Jurkat, Clone E6-1 (cell line): ENCODE results near the gene ELMOD2.

Experiments
- DNase-seq: peaks from one replicate; pipeline ENCODE4 v3.0.0-alpha.2; 2011; ENCODE audit warnings: low read depth, low spot score
- H3K4me3 ChIP-seq: 2 replicates; pipeline ENCODE4 v1.5.1; 2011; ENCODE audit warnings: mild to moderate bottlenecking, low read length, control low read depth, moderate library complexity

Gene ELMOD2

DNA sequence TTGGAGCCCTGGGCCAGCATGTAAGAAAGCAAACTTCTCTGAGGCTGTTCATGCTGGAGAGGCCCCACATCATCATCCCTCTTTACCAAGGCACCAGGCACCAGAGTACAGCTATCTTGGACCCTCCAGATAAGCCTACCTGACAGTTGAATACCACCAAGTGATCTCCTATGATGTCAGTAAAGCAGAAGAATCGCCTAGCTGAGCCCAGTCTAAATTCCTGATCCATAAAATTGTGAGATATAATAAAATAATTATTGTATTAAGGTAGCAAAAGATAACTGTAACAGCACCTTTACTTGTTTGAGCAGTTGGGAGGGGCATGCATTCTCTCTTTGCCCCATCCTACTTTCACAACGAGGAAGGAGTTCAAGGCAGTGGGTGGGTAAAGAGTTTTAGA lies 47.7 kb downstream of the ELMOD2 start:
- no peak for DNase-seq
- H3K4me3 ChIP-seq: no peak overlapping the region

DNA sequence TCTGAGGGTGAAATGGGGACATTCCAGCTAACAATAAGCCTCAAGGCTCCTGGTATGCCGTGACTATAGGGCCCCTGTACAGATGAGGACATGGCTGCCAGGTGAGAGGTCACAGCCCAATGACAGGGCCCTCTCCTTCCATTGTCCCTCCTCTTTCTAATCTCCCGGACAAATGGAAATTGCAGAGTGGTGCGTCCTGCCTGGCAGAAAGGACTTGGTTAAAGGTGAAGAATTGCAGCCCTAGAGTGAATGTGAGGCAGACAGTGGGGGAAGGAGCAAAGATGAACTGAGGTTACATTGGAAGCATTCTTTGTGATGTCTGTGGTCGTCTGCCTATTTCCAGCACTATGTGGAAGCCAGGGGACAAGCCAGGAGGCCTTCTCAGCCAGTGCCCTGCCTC lies 51.5 kb downstream of the ELMOD2 start:
- H3K4me3 ChIP-seq: no peak overlapping the region
- no peak for DNase-seq

DNA sequence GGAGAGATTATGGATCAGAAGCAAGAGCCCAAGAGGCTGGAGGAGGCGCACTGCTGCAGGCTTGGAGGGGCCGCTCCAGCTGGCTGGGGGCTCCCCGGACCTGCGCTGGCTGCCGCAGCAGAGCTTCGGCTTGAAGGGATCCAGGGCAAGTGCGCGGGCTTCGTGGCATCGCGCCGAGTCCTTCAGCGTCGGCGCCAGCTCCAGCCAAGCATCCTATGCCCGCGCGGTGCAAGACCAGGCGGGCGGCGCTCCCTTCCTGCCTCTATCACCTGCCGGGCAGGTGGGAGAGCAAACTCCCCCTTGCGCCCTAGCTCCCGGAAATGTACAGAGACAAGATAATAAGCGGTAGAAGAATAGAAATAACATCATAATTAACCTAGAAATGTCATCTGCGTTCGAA lies 55.3 kb downstream of the ELMOD2 start:
- no peak overlapping the region for H3K4me3 ChIP-seq
- DNase-seq: no peak

DNA sequence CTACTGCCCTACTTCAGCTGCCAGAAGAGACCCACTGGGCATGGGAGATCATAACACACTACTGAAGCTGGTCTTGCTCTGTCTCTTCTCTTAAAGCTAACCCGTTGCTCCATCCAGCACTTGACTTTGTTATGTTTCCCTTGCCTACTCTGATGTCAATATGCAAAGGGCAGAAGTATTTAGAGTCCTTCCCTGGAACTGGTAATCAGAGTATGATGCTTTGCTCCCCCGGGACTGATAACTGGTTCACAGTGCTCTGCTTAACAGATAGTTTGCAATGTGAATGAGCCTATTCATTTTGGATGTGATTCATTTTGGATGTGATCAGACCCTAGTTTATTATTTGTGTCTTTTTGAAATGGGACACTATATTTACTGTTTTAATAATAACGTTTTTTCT lies 57.1 kb downstream of the ELMOD2 start:
- H3K4me3 ChIP-seq: no peak overlapping the region
- DNase-seq: no peak

DNA sequence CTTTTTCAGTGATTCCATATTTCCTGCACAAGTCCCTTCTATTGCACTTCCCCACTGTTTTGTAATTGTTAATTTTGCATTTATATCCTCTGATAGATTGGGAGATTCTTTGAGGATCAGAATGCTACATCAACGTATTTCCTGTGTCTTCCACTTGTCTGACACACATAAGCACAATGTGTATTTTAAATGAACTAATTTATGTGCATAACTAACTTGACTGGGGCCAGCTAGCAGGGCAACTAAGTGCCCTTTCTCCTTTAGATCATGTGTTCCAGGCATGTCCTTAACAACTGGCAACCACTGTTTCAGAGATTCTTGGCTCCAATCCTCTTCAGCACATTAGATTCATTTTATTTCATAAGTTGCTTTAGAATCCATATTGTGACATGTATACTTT lies 60.5 kb downstream of the ELMOD2 start:
- no peak overlapping the region for H3K4me3 ChIP-seq
- no peak for DNase-seq

DNA sequence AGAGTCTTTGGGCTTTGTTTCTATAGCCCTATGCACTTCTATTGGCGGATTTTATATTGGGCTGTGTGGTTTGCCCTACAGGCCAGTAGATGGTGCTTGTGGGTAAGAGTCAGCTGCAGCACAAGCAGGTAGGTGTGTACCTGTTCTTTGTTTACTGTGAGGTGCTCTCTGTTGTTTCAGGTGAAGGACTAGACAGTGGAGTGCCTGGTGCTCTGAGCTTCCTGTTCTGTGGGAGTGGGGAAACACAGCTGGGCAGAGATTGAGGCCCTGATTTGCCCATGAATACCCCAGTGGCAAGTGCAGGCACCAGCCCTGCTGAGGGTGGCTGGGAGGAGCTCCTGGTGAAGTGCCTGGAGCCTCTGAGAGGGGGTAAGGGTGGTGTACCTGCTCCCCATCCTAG lies 71.1 kb downstream of the ELMOD2 start:
- H3K4me3 ChIP-seq: no peak overlapping the region
- DNase-seq: no peak

DNA sequence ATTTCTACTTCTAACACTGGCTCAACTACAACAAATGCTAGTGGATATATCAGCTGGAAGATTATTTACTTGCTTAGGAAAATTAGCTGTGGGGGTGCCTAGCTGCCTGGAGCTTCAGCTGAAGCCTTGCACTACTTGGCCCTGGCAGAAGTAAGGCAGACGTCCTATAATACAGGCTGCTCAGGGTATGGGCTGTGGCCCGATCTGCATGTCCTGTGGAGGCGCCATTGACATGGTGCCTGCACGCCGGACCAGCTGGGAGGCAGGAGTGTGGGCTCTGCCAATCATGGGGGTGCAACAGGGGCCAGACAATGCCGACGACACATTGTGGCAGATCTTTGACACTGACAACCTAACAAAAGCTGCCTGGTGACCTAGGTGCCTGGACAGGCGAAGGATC lies 76.4 kb downstream of the ELMOD2 start:
- no peak for DNase-seq
- H3K4me3 ChIP-seq: no peak overlapping the region

DNA sequence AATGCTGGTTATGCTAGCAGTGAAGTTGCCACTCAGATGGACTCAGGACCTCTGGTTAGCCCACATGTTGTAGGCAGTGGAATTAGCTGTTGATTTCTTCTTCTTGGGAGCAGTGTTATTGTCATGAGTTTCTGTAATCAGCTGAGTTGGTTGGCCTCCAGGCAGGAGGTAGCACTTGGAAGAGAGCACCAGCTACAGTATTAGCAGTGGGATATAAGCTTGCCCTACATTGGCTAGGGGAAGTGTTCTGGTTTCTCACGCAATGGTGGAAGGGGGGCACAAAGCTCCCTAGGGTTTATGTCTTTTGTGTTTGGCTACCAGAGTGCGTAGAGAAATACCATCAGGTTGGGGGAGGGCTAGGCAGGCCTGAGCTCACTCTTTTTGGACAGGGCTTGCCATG lies 78.7 kb downstream of the ELMOD2 start:
- no peak for DNase-seq
- no peak overlapping the region for H3K4me3 ChIP-seq

DNA sequence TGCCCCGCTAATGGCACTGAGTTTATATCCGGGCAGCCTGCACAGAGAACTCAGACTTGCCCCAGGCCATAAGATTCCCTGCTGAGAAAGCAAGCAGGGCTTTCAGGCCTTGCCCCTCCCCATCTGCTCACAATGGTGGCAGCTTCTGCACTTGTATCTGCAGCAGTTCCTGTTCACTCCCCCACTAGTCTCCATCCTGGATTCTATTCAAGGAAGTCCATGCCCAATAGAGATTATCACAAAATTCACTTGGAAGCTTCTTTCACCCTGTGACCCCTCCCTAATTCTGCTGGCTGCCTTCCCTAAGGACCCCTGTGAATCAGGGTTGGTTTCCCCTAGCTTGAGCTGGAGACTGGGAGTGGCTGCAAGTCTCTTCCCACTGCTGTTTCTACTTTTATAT lies 79.3 kb downstream of the ELMOD2 start:
- H3K4me3 ChIP-seq: no peak overlapping the region
- no peak for DNase-seq
